RWPE2 (cell line): ENCODE data around the gene L3MBTL3.

Experiments
- ATAC-seq: fragments of 200-7000 bp; cut with Tn5 transposase; 3 replicates; pipeline ENCODE4 v1.9.1; 2021; ENCODE audit warnings: low read depth
- DNase-seq: peaks from one replicate; pipeline ENCODE4 v3.0.0-alpha.2; 2020; ENCODE audit warnings: low spot score
- H3K27ac ChIP-seq: fragments of 450-650 bp; 2 replicates; pipeline ENCODE4 v1.5.1; 2017; ENCODE audit warnings: mild to moderate bottlenecking; ENCODE audit not compliant: poor library complexity, severe bottlenecking
- H3K27me3 ChIP-seq: fragments of 250-450 bp; sonication (Bioruptor Pico); 2 replicates; pipeline ENCODE4 v1.5.1; 2021; ENCODE audit warnings: mild to moderate bottlenecking, moderate library complexity; ENCODE audit not compliant: insufficient read depth, poor library complexity, severe bottlenecking
- H3K36me3 ChIP-seq: fragments of 250-450 bp; sonication (Bioruptor Pico); 2 replicates; pipeline ENCODE4 v1.5.1; 2020; ENCODE audit warnings: low read depth, mild to moderate bottlenecking, moderate library complexity
- H3K4me1 ChIP-seq: fragments of 250-450 bp; sonication (Bioruptor Pico); 2 replicates; pipeline ENCODE4 v1.5.1; 2021; ENCODE audit warnings: mild to moderate bottlenecking, moderate library complexity; ENCODE audit not compliant: insufficient read depth, poor library complexity, severe bottlenecking
- H3K4me3 ChIP-seq: fragments of 250-450 bp; sonication (Bioruptor Pico); 2 replicates; pipeline ENCODE4 v1.5.1; 2021; ENCODE audit warnings: mild to moderate bottlenecking, moderate library complexity; ENCODE audit not compliant: severe bottlenecking
- H3K9me3 ChIP-seq: fragments of 250-450 bp; sonication (Bioruptor Pico); 2 replicates; pipeline ENCODE4 v1.5.1; 2021; ENCODE audit warnings: mild to moderate bottlenecking, moderate library complexity; ENCODE audit not compliant: severe bottlenecking
- CTCF ChIP-seq: fragments of 450-650 bp; IDR thresholded peaks from one replicate; pipeline ENCODE4 v1.5.1; 2017; ENCODE audit warnings: mild to moderate bottlenecking, moderate library complexity; ENCODE audit not compliant: poor library complexity, severe bottlenecking

Gene L3MBTL3

GRCh38 chr6:130055271-130055670 lies 36.9 kb downstream of the L3MBTL3 start:
- no peak for TF ChIP-seq CTCF
- Histone ChIP-seq H3K9me3 (no peaks in the 10 kb centered on the region), H3K36me3 (peaks cover 44% of the 10 kb centered on the region), H3K27me3 (no peaks in the 10 kb centered on the region), H3K4me3 (no peak overlapping the region), H3K27ac (no peak overlapping the region), H3K4me1 (no peaks in the 10 kb centered on the region)
- no peak for DNase-seq
- no peak for ATAC-seq

GRCh38 chr6:130057495-130057894 lies 39.1 kb downstream of the L3MBTL3 start:
- no peak for ATAC-seq
- no peak overlapping the region for H3K27ac ChIP-seq
- no peak for TF ChIP-seq CTCF

GRCh38 chr6:130063806-130064205 lies 45.4 kb downstream of the L3MBTL3 start:
- ATAC-seq = no peak
- DNase-seq = no peak

More at GRCh38 chr6:130057495-130057894, 39.1 kb downstream of the L3MBTL3 start:
- DNase-seq = no peak
- H3K4me1 ChIP-seq = no peaks in the 10 kb centered on the region
- no peak overlapping the region for H3K4me3 ChIP-seq
- H3K27me3 ChIP-seq = no peaks in the 10 kb centered on the region
- no peaks in the 10 kb centered on the region for H3K9me3 ChIP-seq
- H3K36me3 ChIP-seq = peaks cover 31% of the 10 kb centered on the region; the same call in 1 of the 2 replicates

GRCh38 chr6:130065609-130066156 lies 47.3 kb downstream of the L3MBTL3 start:
- no peaks in the 10 kb centered on the region for H3K9me3 ChIP-seq
- no peak overlapping the region for H3K27ac ChIP-seq
- TF ChIP-seq CTCF = no peak
- no peak overlapping the region for H3K4me3 ChIP-seq
- no peaks in the 10 kb centered on the region for H3K4me1 ChIP-seq
- DNase-seq = no peak
- no peak for ATAC-seq
- no peaks in the 10 kb centered on the region for H3K27me3 ChIP-seq
- peaks cover 11% of the 10 kb centered on the region for H3K36me3 ChIP-seq

More at GRCh38 chr6:130063806-130064205, 45.4 kb downstream of the L3MBTL3 start:
- no peaks in the 10 kb centered on the region for H3K9me3 ChIP-seq
- H3K36me3 ChIP-seq = peaks cover 19% of the 10 kb centered on the region
- H3K27ac ChIP-seq = no peak overlapping the region
- H3K27me3 ChIP-seq = no peaks in the 10 kb centered on the region
- no peak for TF ChIP-seq CTCF
- no peaks in the 10 kb centered on the region for H3K4me1 ChIP-seq
- no peak overlapping the region for H3K4me3 ChIP-seq

GRCh38 chr6:130069485-130069884 lies 51.1 kb downstream of the L3MBTL3 start:
- no peak for TF ChIP-seq CTCF
- no peak for ATAC-seq
- DNase-seq = no peak
- Histone ChIP-seq H3K36me3 (peaks cover 28% of the 10 kb centered on the region), H3K9me3 (no peaks in the 10 kb centered on the region), H3K27ac (no peak overlapping the region), H3K27me3 (no peaks in the 10 kb centered on the region), H3K4me3 (no peak overlapping the region), H3K4me1 (no peaks in the 10 kb centered on the region)
